GM10248 (cell line): ENCODE data around the gene C14orf132.

Experiments used
- CTCF ChIA-PET: fragments of 300-600 bp; sonication (Branson Sonifier 250); formaldehyde crosslinking; extraction: SDS; loops from one replicate; lab custom pipeline; 2021; ENCODE audit warnings: antibody characterized with exemption; lab: Yijun Ruan, JAX
- POLR2A ChIA-PET: fragments of 350-650 bp; sonication (Branson Sonifier 250); formaldehyde crosslinking; extraction: SDS; loops from one replicate; lab custom pipeline; 2020; ENCODE audit warnings: antibody characterized with exemption; lab: Yijun Ruan, JAX
- DNase-seq: peaks from one replicate; pipeline ENCODE4 v3.0.0; 2012; ENCODE audit errors: extremely low spot score
- CTCF ChIP-seq: IDR thresholded peaks from 2 replicates; pipeline ENCODE4 v1.5.1; 2012; ENCODE audit warnings: mild to moderate bottlenecking, low read depth; ENCODE audit errors: extremely low read depth, missing control alignments, control extremely low read depth

Gene C14orf132

GRCh38 chr14:96029089-96029645 is 10.0 kb upstream of the C14orf132 start:
- CTCF ChIA-PET, result interaction anchor here (1.3 kb wide), 1 partner anchor 11 kb away, joined by 5 read pairs; the partner anchor contains the start of gene C14orf132

GRCh38 chr14:96030108-96030760 is 8.9 kb upstream of the C14orf132 start:
- DNase-seq, result no peak
- TF ChIP-seq CTCF, result no peak
- POLR2A ChIA-PET, result no interaction called here
- CTCF ChIA-PET, result no interaction called here

More at GRCh38 chr14:96029089-96029645, 10.0 kb upstream of the C14orf132 start:
- POLR2A ChIA-PET, result no interaction called here
- no peak for TF ChIP-seq CTCF
- no peak for DNase-seq

- DNase-seq, result no peak
- POLR2A ChIA-PET, result no interaction called here
- TF ChIP-seq CTCF, result no peak
- CTCF ChIA-PET, result no interaction called here
Measured at GRCh38 chr14:96031691-96032090, 7.5 kb upstream of the C14orf132 start.

GRCh38 chr14:96035456-96035855 is 3.7 kb upstream of the C14orf132 start:
- DNase-seq, result no peak
- POLR2A ChIA-PET, result no interaction called here
- TF ChIP-seq CTCF, result no peak
- CTCF ChIA-PET, result no interaction called here

- TF ChIP-seq CTCF, result no peak
- DNase-seq, result no peak
- POLR2A ChIA-PET, result no interaction called here
- CTCF ChIA-PET, result no interaction called here
Measured at GRCh38 chr14:96037891-96038557, 1.1 kb upstream of the C14orf132 start.

GRCh38 chr14:96038558-96038919 is 623 bp upstream of the C14orf132 start:
- TF ChIP-seq CTCF, result no peak
- ChIA-PET POLR2A (no interaction called here), CTCF (no interaction called here)
- DNase-seq, result no peak
